SK-N-MC (cell line): ENCODE data around the gene DLG2.

Source experiments
- EZH2 ChIP-seq: fragments of 200-600 bp; sonication (generic); IDR thresholded peaks from one replicate; pipeline ENCODE4 v1.6.1; 2017; ENCODE audit warnings: antibody characterized with exemption
- POLR2AphosphoS5 ChIP-seq: IDR thresholded peaks from 2 replicates; pipeline ENCODE4 v1.6.1; 2012; ENCODE audit warnings: mild to moderate bottlenecking, low read depth, low read length, borderline replicate concordance

- no peak for TF ChIP-seq EZH2
- TF ChIP-seq POLR2AphosphoS5, result no peak
Observed at GRCh38 chr11:85673393-85673792, 46.2 kb upstream of the DLG2 start.
